ENCODE data around the gene FDPS. TPM values are rescaled to one million over a fixed set of nuclear protein-coding genes. Genes with fewer than 3 reads are reported as not detected.

FDPS gene
- total RNA-seq, 5 donors from 2014 or later (not counting 1 experiment from before 2014, with no cell fraction given): 66.7 to 100 (median 93.0) TPM

GRCh38 chr1:155307247-155307740 lies 1.4 kb upstream of the FDPS start:
- peaks cover 25 to 31% (median 30%) of the 10 kb centered on the region in 3 donors for H3K4me1 Mint-ChIP-seq
- no peak for ATAC-seq (replicated peaks in 1 of 4)
- H3K9me3 Mint-ChIP-seq: no peaks in the 10 kb centered on the region
- no peak overlapping the region for H3K4me3 Mint-ChIP-seq
- Histone ChIP-seq H3K9me3 (no peaks in the 10 kb centered on the region), H3K27me3 (replicated peaks in 1 of 2; ENCODE audit: control insufficient read depth in 2 of 2, extremely low read depth in 1 of 2, insufficient read depth in 2 of 2, low read length in 1 of 2) (no peaks in the 10 kb centered on the region), H3K27ac (ENCODE audit: low read length) (no peak overlapping the region), H3K36me3 (ENCODE audit: control insufficient read depth in 2 of 2, extremely low read depth in 1 of 2, insufficient read depth in 1 of 2, low read length in 1 of 2) (peaks cover 0 to 7% of the 10 kb centered on the region in 2 donors), H3K4me1 (ENCODE audit: control insufficient read depth in 1 of 2, extremely low read depth in 1 of 2, insufficient read depth in 2 of 2, low read length in 2 of 2) (peaks cover 5 to 30% of the 10 kb centered on the region in 2 experiments), H3K4me3 (ENCODE audit: control insufficient read depth in 1 of 2, extremely low read depth in 1 of 2, low read length in 1 of 2) (no peak overlapping the region)
- POLR2A ChIA-PET: interaction anchor here in 1 of 2 donors (1.4 kb wide), 1 partner anchor 34 kb away, joined by 9 read pairs; the partner anchor contains the start of gene CLK2
- CTCF ChIA-PET: interaction anchor here (0.7 to 1.6 kb wide), 3 partner anchors 46 to 912 kb away, joined by 3 to 6 read pairs (median 4); no protein-coding TSS in a partner anchor
- H3K27ac Mint-ChIP-seq: peak overlapping the region; percentile 27 to 48
- no peaks in the 10 kb centered on the region for H3K27me3 Mint-ChIP-seq
- peak in 1 of 35 experiments; percentile 38 for DNase-seq
- 100% methylated on average over 2 of the region's 6 CpGs for WGBS (ENCODE audit: insufficient coverage)
- peaks cover 10% of the 10 kb centered on the region for H3K36me3 Mint-ChIP-seq

- Histone ChIP-seq H3K9me3 (no peaks in the 10 kb centered on the region), H3K4me3 (ENCODE audit: control insufficient read depth in 1 of 2, extremely low read depth in 1 of 2, low read length in 1 of 2) (peak overlapping the region; percentile 89), H3K27me3 (replicated peaks in 1 of 2; ENCODE audit: control insufficient read depth in 2 of 2, extremely low read depth in 1 of 2, insufficient read depth in 2 of 2, low read length in 1 of 2) (no peaks in the 10 kb centered on the region), H3K36me3 (ENCODE audit: control insufficient read depth in 2 of 2, extremely low read depth in 1 of 2, insufficient read depth in 1 of 2, low read length in 1 of 2) (peaks cover 0 to 15% of the 10 kb centered on the region in 2 donors), H3K4me1 (ENCODE audit: control insufficient read depth in 1 of 2, extremely low read depth in 1 of 2, insufficient read depth in 2 of 2, low read length in 2 of 2) (peaks cover 5 to 30% of the 10 kb centered on the region in 2 experiments), H3K27ac (ENCODE audit: low read length) (peak overlapping the region; percentile 98)
- CTCF ChIA-PET: interaction anchor here in 1 of 2 donors (0.6 kb wide), 1 partner anchor 36 kb away, joined by 3 read pairs; the partner anchor contains the start of gene CLK2
- ATAC-seq (replicated peaks in 1 of 4): no peak
- DNase-seq: peak in 1 of 35 experiments; percentile 15
- no peaks in the 10 kb centered on the region for H3K27me3 Mint-ChIP-seq
- WGBS (ENCODE audit: insufficient coverage): 14% methylated on average over 3 of the region's 11 CpGs
- peaks cover 30 to 32% (median 31%) of the 10 kb centered on the region in 3 donors for H3K4me1 Mint-ChIP-seq
- H3K4me3 Mint-ChIP-seq: peak overlapping the region; percentile 90 to 95 (median 92)
- H3K27ac Mint-ChIP-seq: peak overlapping the region; percentile 92 to 93
- POLR2A ChIA-PET: interaction anchor here in 1 of 2 donors (0.6 kb wide), 1 partner anchor 15 kb away, joined by 3 read pairs; no protein-coding TSS in a partner anchor
- H3K9me3 Mint-ChIP-seq: no peaks in the 10 kb centered on the region
- peaks cover 17% of the 10 kb centered on the region for H3K36me3 Mint-ChIP-seq
Measured at GRCh38 chr1:155309423-155310021, 856 bp downstream of the FDPS start.

- no peak for ATAC-seq (replicated peaks in 1 of 4)
- ChIA-PET POLR2A (no interaction called here), CTCF (no interaction called here)
- DNase-seq: no peak
- H3K36me3 ChIP-seq (ENCODE audit: control insufficient read depth in 2 of 2, extremely low read depth in 1 of 2, insufficient read depth in 1 of 2, low read length in 1 of 2): peaks cover 4 to 26% of the 10 kb centered on the region in 2 donors
- H3K27me3 Mint-ChIP-seq: no peaks in the 10 kb centered on the region
- no peaks in the 10 kb centered on the region for H3K9me3 Mint-ChIP-seq
- H3K36me3 Mint-ChIP-seq: peaks cover 17% of the 10 kb centered on the region
- no peaks in the 10 kb centered on the region for H3K27me3 ChIP-seq (replicated peaks in 1 of 2; ENCODE audit: control insufficient read depth in 2 of 2, extremely low read depth in 1 of 2, insufficient read depth in 2 of 2, low read length in 1 of 2)
- no peak overlapping the region for H3K4me3 Mint-ChIP-seq
- H3K4me3 ChIP-seq (ENCODE audit: control insufficient read depth in 1 of 2, extremely low read depth in 1 of 2, low read length in 1 of 2): no peak overlapping the region
- peaks cover 5 to 23% of the 10 kb centered on the region in 2 experiments for H3K4me1 ChIP-seq (ENCODE audit: control insufficient read depth in 1 of 2, extremely low read depth in 1 of 2, insufficient read depth in 2 of 2, low read length in 2 of 2)
- no peaks in the 10 kb centered on the region for H3K9me3 ChIP-seq
- H3K4me1 Mint-ChIP-seq: peaks cover 24 to 28% (median 27%) of the 10 kb centered on the region in 3 donors
- 95% methylated on average over 7 of the region's 8 CpGs for WGBS (ENCODE audit: insufficient coverage)
- H3K27ac ChIP-seq (ENCODE audit: low read length): no peak overlapping the region
- H3K27ac Mint-ChIP-seq: no peak overlapping the region
Measured at GRCh38 chr1:155313261-155313660, 4.6 kb downstream of the FDPS start.

GRCh38 chr1:155316922-155317321 lies 8.3 kb downstream of the FDPS start:
- Mint-ChIP-seq H3K9me3 (no peaks in the 10 kb centered on the region), H3K27ac (no peak overlapping the region), H3K36me3 (peaks cover 16% of the 10 kb centered on the region), H3K27me3 (no peaks in the 10 kb centered on the region), H3K4me1 (peaks cover 21 to 28% (median 27%) of the 10 kb centered on the region in 3 donors), H3K4me3 (no peak overlapping the region)
- no peak overlapping the region for H3K4me3 ChIP-seq (ENCODE audit: control insufficient read depth in 1 of 2, extremely low read depth in 1 of 2, low read length in 1 of 2)
- peaks cover 2 to 18% of the 10 kb centered on the region in 2 experiments for H3K4me1 ChIP-seq (ENCODE audit: control insufficient read depth in 1 of 2, extremely low read depth in 1 of 2, insufficient read depth in 2 of 2, low read length in 2 of 2)
- no peaks in the 10 kb centered on the region for H3K9me3 ChIP-seq
- POLR2A ChIA-PET: interaction anchor here (0.5 to 0.7 kb wide), 3 partner anchors 65 to 223 kb away, joined by 3 read pairs; no protein-coding TSS in a partner anchor
- peaks cover 4 to 29% of the 10 kb centered on the region in 2 donors for H3K36me3 ChIP-seq (ENCODE audit: control insufficient read depth in 2 of 2, extremely low read depth in 1 of 2, insufficient read depth in 1 of 2, low read length in 1 of 2)
- CTCF ChIA-PET: no interaction called here
- peaks cover 0 to under 1% of the 10 kb centered on the region in 2 experiments for H3K27me3 ChIP-seq (replicated peaks in 1 of 2; ENCODE audit: control insufficient read depth in 2 of 2, extremely low read depth in 1 of 2, insufficient read depth in 2 of 2, low read length in 1 of 2)
- H3K27ac ChIP-seq (ENCODE audit: low read length): no peak overlapping the region
- 90% methylated on average over 2 of the region's 3 CpGs for WGBS (ENCODE audit: insufficient coverage)
- ATAC-seq (replicated peaks in 1 of 4) (no peak), DNase-seq (no peak)

- Mint-ChIP-seq H3K36me3 (peaks cover 10% of the 10 kb centered on the region), H3K9me3 (no peaks in the 10 kb centered on the region), H3K4me3 (no peak overlapping the region), H3K4me1 (peaks cover 28 to 32% (median 32%) of the 10 kb centered on the region in 3 donors), H3K27me3 (no peaks in the 10 kb centered on the region), H3K27ac (no peak overlapping the region)
- H3K27me3 ChIP-seq (replicated peaks in 1 of 2; ENCODE audit: control insufficient read depth in 2 of 2, extremely low read depth in 1 of 2, insufficient read depth in 2 of 2, low read length in 1 of 2): peaks cover 0 to 2% of the 10 kb centered on the region in 2 experiments
- CTCF ChIA-PET: no interaction called here
- H3K27ac ChIP-seq (ENCODE audit: low read length): no peak overlapping the region
- H3K36me3 ChIP-seq (ENCODE audit: control insufficient read depth in 2 of 2, extremely low read depth in 1 of 2, insufficient read depth in 1 of 2, low read length in 1 of 2): peaks cover 4 to 23% of the 10 kb centered on the region in 2 donors
- no peak overlapping the region for H3K4me3 ChIP-seq (ENCODE audit: control insufficient read depth in 1 of 2, extremely low read depth in 1 of 2, low read length in 1 of 2)
- H3K9me3 ChIP-seq: no peaks in the 10 kb centered on the region
- ATAC-seq (replicated peaks in 1 of 4): no peak
- no peak for DNase-seq
- H3K4me1 ChIP-seq (ENCODE audit: control insufficient read depth in 1 of 2, extremely low read depth in 1 of 2, insufficient read depth in 2 of 2, low read length in 2 of 2): peaks cover 5 to 29% of the 10 kb centered on the region in 2 experiments
- 97% methylated on average over 9 of the region's 9 CpGs for WGBS (ENCODE audit: insufficient coverage)
- POLR2A ChIA-PET: no interaction called here
Measured at GRCh38 chr1:155318082-155318481, 9.4 kb downstream of the FDPS start.

GRCh38 chr1:155319536-155319935 lies 10.9 kb downstream of the FDPS start:
- Histone ChIP-seq H3K27me3 (replicated peaks in 1 of 2; ENCODE audit: control insufficient read depth in 2 of 2, extremely low read depth in 1 of 2, insufficient read depth in 2 of 2, low read length in 1 of 2) (peaks cover 0 to 2% of the 10 kb centered on the region in 2 experiments), H3K36me3 (ENCODE audit: control insufficient read depth in 2 of 2, extremely low read depth in 1 of 2, insufficient read depth in 1 of 2, low read length in 1 of 2) (peaks cover 4 to 18% of the 10 kb centered on the region in 2 donors), H3K9me3 (no peaks in the 10 kb centered on the region), H3K4me3 (ENCODE audit: control insufficient read depth in 1 of 2, extremely low read depth in 1 of 2, low read length in 1 of 2) (no peak overlapping the region), H3K27ac (ENCODE audit: low read length) (no peak overlapping the region), H3K4me1 (ENCODE audit: control insufficient read depth in 1 of 2, extremely low read depth in 1 of 2, insufficient read depth in 2 of 2, low read length in 2 of 2) (peaks cover 5 to 33% of the 10 kb centered on the region in 2 experiments)
- 100% methylated on average over 1 of the region's 5 CpGs for WGBS (ENCODE audit: insufficient coverage)
- no peak overlapping the region for H3K27ac Mint-ChIP-seq
- CTCF ChIA-PET: interaction anchor here (0.6 to 5.5 kb wide), 2 partner anchors 20 to 70 kb away, joined by 3 to 62 read pairs; no protein-coding TSS in a partner anchor
- no peaks in the 10 kb centered on the region for H3K27me3 Mint-ChIP-seq
- peak overlapping the region in 1 of 3 donors; percentile 89 for H3K4me3 Mint-ChIP-seq
- peaks cover 26 to 32% (median 28%) of the 10 kb centered on the region in 3 donors for H3K4me1 Mint-ChIP-seq
- POLR2A ChIA-PET: no interaction called here
- DNase-seq (no peak), ATAC-seq (replicated peaks in 1 of 4) (no peak)
- H3K9me3 Mint-ChIP-seq: no peaks in the 10 kb centered on the region
- H3K36me3 Mint-ChIP-seq: peaks cover 5% of the 10 kb centered on the region

Data from T-cell (primary cell).